AG09319 (cell line): Measurements from ENCODE around the gene SPOCK1.

Experiments
- DNase-seq: peaks from one replicate; pipeline ENCODE4 v3.0.0-alpha.2; 2010; ENCODE audit warnings: low read depth; ENCODE audit errors: extremely low read depth
- CTCF ChIP-seq: IDR thresholded peaks from 2 replicates; pipeline ENCODE4 v1.5.1; 2011; ENCODE audit warnings: low read depth, mild to moderate bottlenecking, inconsistent platforms, low read length, moderate library complexity

Gene SPOCK1

GRCh38 chr5:137024044-137024443, 475.1 kb downstream of the SPOCK1 start:
- no peak for DNase-seq
- no peak for TF ChIP-seq CTCF

DNA sequence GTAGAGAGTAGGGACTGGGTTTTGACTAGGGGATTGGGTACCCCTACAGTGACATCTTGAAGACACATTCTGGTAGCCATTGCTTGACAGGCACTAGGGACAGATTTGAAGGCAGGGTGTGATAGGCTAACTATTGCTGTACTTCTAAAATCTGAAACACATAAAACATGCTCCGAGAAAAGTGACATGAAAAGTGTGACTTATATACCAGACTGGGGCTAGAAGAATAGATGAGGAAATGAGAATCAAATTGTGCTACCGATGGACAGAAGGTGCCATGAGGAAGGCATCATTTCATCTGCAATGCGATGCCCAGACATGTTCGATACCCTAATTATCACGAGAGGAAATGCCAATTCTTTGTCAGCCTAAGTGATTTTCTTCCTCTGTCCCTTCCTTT, 475.8 kb downstream of the SPOCK1 start:
- DNase-seq = no peak
- no peak for TF ChIP-seq CTCF

GRCh38 chr5:137022725-137023124, 476.4 kb downstream of the SPOCK1 start:
- DNase-seq = no peak
- no peak for TF ChIP-seq CTCF

DNA sequence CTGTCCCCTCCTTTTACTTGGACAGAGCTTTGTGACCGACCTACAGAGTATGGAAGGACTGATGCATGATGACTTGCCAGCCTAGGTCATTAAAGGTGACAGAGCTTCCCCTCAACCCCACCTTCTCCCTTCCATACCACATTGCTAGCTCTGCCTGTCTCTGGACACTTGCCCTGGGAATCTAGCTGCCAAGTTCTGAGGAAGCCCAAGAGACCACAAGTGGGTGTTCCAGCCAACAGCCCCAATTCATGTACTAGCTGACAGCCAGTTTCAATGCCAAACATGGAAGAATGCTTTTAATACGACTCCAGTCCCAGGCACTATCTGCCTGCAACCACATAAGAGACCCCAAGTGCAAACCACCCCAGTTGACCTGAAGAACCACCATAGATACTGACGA, 477.1 kb downstream of the SPOCK1 start:
- TF ChIP-seq CTCF = no peak
- DNase-seq = no peak

GRCh38 chr5:137019229-137019628, 479.9 kb downstream of the SPOCK1 start:
- TF ChIP-seq CTCF = no peak

GRCh38 chr5:137016783-137017324, 482.3 kb downstream of the SPOCK1 start:
- no peak for TF ChIP-seq CTCF
- DNase-seq = no peak

More at GRCh38 chr5:137019229-137019628, 479.9 kb downstream of the SPOCK1 start:
- no peak for DNase-seq

DNA sequence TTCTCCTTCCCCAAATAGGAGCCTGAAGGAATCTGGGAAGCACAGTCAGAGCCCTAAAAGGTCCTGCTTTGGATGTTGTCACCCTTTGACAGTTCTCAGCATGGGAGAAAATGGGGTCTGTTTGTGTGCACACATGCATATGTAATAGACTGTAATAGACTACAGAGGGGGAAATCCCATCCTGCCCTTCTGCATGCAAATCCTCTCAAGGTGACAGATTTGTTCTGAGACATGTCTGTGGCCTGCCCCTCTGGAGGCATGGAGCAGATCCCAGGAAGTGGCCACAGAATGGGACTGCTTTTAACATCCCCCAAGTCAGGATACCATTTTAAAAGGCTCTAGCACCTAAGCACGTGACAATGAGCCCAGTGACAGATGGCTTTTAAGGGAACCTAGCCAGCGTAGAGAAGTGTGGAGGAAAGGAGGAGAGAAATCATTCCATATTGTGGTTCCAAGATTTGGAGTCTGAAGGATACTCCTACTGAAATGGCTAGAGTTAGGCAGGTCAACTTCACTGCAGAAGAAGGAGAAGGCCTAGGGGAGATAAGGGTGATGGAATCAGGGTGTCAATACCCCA, 483.5 kb downstream of the SPOCK1 start:
- no peak for DNase-seq
- TF ChIP-seq CTCF = no peak
